ENCODE data around the gene TGFB1I1.

TGFB1I1 gene

DNA sequence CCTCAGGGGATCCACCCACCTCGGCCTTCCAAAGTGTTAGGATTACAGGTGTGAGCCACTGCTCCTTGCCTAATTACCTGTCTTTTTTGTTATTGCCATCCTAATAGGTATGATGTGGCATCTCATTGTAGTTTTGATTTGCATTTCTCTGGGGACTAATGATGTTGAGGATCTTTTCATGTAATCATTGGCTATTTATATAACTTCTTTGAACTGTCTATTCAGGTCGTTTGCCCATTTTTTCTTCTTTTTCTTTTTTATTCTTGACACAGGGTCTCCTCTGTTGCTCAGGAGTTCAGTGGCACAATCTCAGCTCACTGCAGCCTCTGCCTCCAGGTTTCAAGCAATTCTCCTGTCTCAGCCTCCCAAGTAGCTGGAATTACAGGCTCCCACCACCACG lies 1.3 kb upstream of the TGFB1I1 start:
- H3K27ac ChIP-seq (ENCODE audit: low read depth, low read length), result no peak overlapping the region
- no peaks in the 10 kb centered on the region for H3K9me2 ChIP-seq (replicated peaks; ENCODE audit: control insufficient read depth, low read length)
- no peaks in the 10 kb centered on the region for H3K27me3 ChIP-seq (ENCODE audit: control insufficient read depth, low read length)
- TF ChIP-seq EZH2phosphoT487 (IDR thresholded peaks at IDR 0.05; ENCODE audit: borderline replicate concordance, low read length), result no peak
- TF ChIP-seq, protein P1, sequence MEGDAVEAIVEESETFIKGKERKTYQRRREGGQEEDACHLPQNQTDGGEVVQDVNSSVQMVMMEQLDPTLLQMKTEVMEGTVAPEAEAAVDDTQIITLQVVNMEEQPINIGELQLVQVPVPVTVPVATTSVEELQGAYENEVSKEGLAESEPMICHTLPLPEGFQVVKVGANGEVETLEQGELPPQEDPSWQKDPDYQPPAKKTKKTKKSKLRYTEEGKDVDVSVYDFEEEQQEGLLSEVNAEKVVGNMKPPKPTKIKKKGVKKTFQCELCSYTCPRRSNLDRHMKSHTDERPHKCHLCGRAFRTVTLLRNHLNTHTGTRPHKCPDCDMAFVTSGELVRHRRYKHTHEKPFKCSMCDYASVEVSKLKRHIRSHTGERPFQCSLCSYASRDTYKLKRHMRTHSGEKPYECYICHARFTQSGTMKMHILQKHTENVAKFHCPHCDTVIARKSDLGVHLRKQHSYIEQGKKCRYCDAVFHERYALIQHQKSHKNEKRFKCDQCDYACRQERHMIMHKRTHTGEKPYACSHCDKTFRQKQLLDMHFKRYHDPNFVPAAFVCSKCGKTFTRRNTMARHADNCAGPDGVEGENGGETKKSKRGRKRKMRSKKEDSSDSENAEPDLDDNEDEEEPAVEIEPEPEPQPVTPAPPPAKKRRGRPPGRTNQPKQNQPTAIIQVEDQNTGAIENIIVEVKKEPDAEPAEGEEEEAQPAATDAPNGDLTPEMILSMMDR (IDR thresholded peaks at IDR 0.05; ENCODE audit: low read depth, low read length, poor library complexity, severe bottlenecking), result no peak
- no peaks in the 10 kb centered on the region for H3K79me2 ChIP-seq (ENCODE audit: control insufficient read depth, low read length)
- no peaks in the 10 kb centered on the region for H3K36me3 ChIP-seq (ENCODE audit: control insufficient read depth, low read length)
- H3K4me2 ChIP-seq (ENCODE audit: low read length), result no peak overlapping the region
- H3K4me3 ChIP-seq (ENCODE audit: low read length), result no peak overlapping the region
- H4K20me1 ChIP-seq (ENCODE audit: control insufficient read depth, insufficient read depth, low read depth, low read length), result no peaks in the 10 kb centered on the region
- H3K9me3 ChIP-seq (ENCODE audit: control insufficient read depth, insufficient read depth, low read length), result no peaks in the 10 kb centered on the region
- H3F3A ChIP-seq (ENCODE audit: control insufficient read depth, insufficient read depth), result no peaks in the 10 kb centered on the region
- H3K4me1 ChIP-seq (ENCODE audit: control insufficient read depth, low read length), result peaks cover 10% of the 10 kb centered on the region

DNA sequence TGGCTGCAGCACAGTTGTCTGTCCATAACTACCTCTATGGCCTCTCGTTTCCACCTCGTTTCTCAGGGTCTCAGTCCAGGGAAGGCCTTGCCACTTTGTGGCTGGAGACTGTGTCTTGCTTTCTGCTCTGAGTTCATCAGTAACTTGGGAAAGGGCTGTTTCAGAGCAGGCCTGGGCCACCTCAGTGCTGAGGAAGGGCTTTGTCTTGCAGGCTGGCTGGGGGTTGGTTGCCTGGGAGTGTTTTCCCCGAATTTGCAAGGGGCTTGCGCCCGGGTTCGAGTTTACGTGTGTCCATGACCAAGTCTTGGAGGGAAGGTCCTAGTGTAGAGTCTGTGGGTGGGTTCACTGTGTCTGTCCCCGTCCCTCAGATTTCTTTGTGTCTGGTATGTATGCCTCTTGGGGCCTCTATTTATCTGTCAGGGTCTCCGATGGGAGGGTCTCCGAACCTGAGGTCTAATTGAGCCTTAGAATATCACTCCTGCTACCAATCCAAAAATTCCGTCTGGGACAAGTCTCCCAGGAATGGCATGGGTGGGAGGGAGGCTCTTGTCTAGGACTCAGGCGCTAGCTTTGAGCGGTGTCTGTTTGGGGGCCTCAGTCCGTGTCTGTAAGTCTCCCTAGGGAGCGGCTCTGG lies 594 bp upstream of the TGFB1I1 start:
- Histone ChIP-seq H3F3A (ENCODE audit: control insufficient read depth, insufficient read depth) (no peaks in the 10 kb centered on the region), H3K27me3 (ENCODE audit: control insufficient read depth, low read length) (no peaks in the 10 kb centered on the region), H3K9me2 (replicated peaks; ENCODE audit: control insufficient read depth, low read length) (no peaks in the 10 kb centered on the region), H3K4me3 (ENCODE audit: low read length) (no peak overlapping the region), H3K4me2 (ENCODE audit: low read length) (no peak overlapping the region), H3K4me1 (ENCODE audit: control insufficient read depth, low read length) (peaks cover 10% of the 10 kb centered on the region), H3K27ac (ENCODE audit: low read depth, low read length) (no peak overlapping the region), H4K20me1 (ENCODE audit: control insufficient read depth, insufficient read depth, low read depth, low read length) (no peaks in the 10 kb centered on the region), H3K9me3 (ENCODE audit: control insufficient read depth, insufficient read depth, low read length) (no peaks in the 10 kb centered on the region), H3K36me3 (ENCODE audit: control insufficient read depth, low read length) (no peaks in the 10 kb centered on the region), H3K79me2 (ENCODE audit: control insufficient read depth, low read length) (no peaks in the 10 kb centered on the region)
- TF ChIP-seq, protein P1 (IDR thresholded peaks at IDR 0.05; ENCODE audit: low read depth, low read length, poor library complexity, severe bottlenecking), result no peak
- TF ChIP-seq EZH2phosphoT487 (IDR thresholded peaks at IDR 0.05; ENCODE audit: borderline replicate concordance, low read length), result no peak

DNA sequence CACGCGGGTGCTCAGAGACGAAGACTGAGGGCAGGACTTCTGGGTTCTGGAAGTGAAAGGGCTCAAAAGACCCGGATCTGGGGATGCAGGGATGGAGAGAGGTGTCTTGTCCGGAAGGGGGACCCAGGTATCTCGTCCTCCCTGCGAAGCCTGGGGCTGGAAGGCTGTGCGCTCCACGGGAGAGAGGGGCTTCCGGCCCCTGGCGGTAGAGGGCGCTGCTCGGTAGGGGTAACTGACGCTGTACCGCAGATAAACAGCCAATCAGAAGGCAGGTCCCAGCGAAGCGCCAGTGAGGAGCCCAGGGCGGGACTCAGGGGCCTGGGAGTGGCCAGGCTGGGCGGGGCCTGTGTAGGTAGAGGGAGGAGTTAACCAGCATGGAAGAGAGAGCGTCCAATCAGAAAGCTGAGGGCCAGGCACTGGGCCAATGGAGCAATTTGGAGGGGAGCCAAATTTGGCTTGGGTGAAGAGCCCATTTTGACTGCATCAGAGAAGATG lies 804 bp downstream of the TGFB1I1 start:
- TF ChIP-seq EZH2phosphoT487 (IDR thresholded peaks at IDR 0.05; ENCODE audit: borderline replicate concordance, low read length), result no peak
- TF ChIP-seq, protein P1 (IDR thresholded peaks at IDR 0.05; ENCODE audit: low read depth, low read length, poor library complexity, severe bottlenecking), result peak; percentile 11
- no peaks in the 10 kb centered on the region for H3F3A ChIP-seq (ENCODE audit: control insufficient read depth, insufficient read depth)
- no peak overlapping the region for H3K4me2 ChIP-seq (ENCODE audit: low read length)
- H3K27me3 ChIP-seq (ENCODE audit: control insufficient read depth, low read length), result peaks cover 5% of the 10 kb centered on the region
- H3K27ac ChIP-seq (ENCODE audit: low read depth, low read length), result no peak overlapping the region
- no peaks in the 10 kb centered on the region for H4K20me1 ChIP-seq (ENCODE audit: control insufficient read depth, insufficient read depth, low read depth, low read length)
- H3K4me1 ChIP-seq (ENCODE audit: control insufficient read depth, low read length), result peaks cover 11% of the 10 kb centered on the region
- H3K9me2 ChIP-seq (replicated peaks; ENCODE audit: control insufficient read depth, low read length), result no peaks in the 10 kb centered on the region
- no peak overlapping the region for H3K4me3 ChIP-seq (ENCODE audit: low read length)
- no peaks in the 10 kb centered on the region for H3K79me2 ChIP-seq (ENCODE audit: control insufficient read depth, low read length)
- no peaks in the 10 kb centered on the region for H3K36me3 ChIP-seq (ENCODE audit: control insufficient read depth, low read length)
- no peaks in the 10 kb centered on the region for H3K9me3 ChIP-seq (ENCODE audit: control insufficient read depth, insufficient read depth, low read length)
